Raji (cell line): Measurements from ENCODE around the gene SNAI3.

Experiments
- POLR2A ChIP-seq: IDR thresholded peaks from 2 replicates; pipeline ENCODE4 v1.6.1; 2011; ENCODE audit warnings: low read depth, low read length, control low read depth; ENCODE audit not compliant: insufficient read depth

Gene SNAI3

GRCh38 chr16:88657371-88657770 lies 28.9 kb downstream of the SNAI3 start:
- TF ChIP-seq POLR2A: no peak

DNA sequence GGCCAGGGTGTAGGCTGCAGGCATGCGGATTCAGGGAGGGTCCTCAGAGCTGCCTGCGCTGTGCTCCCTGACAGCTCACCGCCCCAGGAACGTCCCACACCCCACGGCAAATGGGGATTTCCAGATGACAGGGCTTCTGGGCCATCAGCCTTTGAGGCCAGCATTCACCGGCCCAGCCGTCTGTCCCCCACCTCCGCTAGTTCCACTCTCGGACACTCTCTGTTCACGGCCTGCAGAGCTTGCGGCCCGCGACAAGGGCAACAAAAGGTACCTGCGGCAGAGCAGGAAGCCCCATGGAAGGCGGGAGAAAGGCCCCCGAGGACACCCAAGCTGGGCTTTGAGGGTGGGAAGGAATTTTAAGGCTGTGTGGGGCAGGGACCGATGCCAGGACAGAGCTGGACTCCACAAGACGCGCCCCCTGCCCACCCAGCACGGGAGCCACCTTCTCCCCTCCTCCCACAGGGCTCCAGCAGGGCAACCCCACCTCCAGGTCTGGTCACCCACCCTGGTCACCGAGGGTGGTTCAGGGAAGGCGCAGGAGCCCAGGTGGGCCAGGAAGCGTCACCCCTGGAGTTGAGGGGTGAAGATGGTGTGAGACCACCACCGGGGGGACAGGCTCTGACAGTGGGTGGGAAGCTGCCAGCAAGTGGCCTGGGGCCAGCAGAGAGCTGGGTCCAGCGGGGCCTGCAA lies 29.9 kb downstream of the SNAI3 start:
- TF ChIP-seq POLR2A: no peak

- no peak for TF ChIP-seq POLR2A
Measured at GRCh38 chr16:88655733-88656281, 30.5 kb downstream of the SNAI3 start.

GRCh38 chr16:88655053-88655732 lies 31.1 kb downstream of the SNAI3 start:
- TF ChIP-seq POLR2A: no peak

DNA sequence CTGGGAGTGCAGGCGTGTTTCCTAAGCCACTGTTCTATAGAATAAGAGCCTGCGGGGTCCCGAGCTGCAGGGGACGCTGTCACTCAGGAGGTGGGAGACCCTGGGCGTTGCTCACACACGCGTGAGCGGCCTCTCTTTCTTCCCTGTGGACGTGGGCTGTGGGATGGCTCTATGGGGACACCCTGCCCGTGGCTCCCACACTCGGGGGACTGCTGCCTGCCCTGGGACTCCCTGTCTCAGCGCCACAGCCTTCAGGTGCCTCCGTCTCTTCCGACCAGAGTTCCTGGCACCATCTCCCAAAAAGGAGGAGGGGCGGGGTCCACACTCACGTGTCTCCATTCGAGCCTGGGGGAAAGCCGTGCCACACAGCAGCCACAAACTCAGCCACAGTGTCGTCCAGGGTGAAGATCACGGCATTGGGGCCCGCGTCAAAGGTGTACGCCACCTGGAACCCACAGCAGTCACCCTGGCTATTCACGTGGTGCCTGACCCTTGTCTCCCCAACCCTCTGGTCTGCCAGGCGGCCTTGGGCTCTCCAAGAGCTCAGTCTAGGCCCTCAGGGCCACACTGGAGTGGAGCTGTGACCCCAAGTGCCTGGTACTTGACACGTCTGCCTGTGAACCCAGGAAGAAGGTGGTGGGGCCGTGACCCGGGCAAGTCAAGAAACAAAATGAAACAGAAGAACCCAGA lies 31.8 kb downstream of the SNAI3 start:
- TF ChIP-seq POLR2A: no peak

- no peak for TF ChIP-seq POLR2A
Measured at GRCh38 chr16:88653596-88654362, 32.5 kb downstream of the SNAI3 start.

DNA sequence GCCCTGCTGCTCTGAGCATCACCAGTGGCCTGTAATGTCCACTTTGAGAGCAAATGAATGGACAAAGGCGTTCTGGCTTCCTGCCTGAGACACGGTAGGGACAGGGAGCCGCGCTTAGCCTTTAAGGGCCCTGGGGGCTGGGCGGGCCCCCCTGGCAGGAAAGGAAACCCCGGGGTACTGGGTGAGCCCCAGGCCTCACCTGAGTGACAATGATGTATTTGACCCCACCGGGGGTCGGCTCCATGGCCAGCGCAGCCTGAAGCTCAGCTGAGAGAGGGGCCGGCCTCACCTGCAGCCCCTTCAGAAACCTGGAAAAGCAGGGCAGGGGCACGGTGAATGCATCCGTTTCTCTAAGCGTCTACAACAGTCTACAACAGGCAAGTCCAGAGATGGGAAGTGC lies 33.2 kb downstream of the SNAI3 start:
- no peak for TF ChIP-seq POLR2A

DNA sequence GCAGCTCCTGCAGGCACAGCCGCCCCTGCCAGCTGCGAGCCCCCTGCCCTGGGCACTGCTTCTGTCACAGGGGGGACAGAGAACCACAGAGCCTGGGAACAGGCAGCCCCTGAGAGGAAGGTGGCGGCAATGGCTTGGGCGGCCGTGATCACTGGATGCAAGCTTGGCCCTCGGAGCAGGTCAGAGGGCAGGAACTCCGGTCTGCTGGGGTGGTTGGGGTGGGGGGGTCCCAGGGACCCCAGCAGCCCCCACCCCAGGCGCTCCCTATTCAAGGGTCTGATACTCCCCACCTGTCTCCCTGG lies 33.6 kb downstream of the SNAI3 start:
- TF ChIP-seq POLR2A: no peak

DNA sequence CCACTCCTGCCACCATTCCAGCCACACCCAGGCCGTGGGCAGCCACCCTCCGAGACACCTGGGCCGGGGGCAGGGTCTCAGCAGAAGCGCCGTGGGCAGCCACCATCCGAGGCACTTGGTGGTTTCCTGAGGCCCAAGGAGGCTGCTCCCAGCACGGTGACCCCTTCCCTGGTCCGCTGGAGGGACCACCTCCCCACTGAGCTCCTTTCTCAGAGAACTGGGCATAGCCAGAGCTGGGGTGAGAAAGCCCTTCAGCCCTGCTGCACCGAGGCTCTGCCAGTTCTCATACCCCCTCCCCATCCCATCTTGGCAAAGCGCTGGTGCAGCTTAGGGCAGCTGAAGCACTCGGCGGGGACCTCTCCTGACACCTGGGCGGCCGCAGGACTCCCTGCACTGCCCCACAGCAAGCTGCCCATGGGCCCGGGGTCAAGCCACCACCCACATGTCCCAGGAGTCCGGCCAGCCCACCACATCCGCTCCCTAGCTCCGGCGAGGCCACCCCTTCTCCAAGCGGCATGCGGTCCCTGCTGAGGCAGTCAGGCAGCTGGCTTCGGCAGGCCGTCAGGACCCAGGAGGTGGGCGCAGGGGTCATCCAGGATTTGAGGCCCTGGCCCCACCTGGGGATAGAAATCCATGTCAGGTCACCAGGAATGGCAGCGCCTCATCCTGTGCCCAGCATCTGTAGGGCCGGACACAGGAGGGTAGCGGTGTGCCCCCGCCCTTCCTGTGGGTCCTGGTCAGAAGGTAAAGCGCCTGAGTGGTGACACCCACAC lies 34.1 kb downstream of the SNAI3 start:
- no peak for TF ChIP-seq POLR2A

- peak; percentile 50 for TF ChIP-seq POLR2A
Measured at GRCh38 chr16:88651276-88651988, 34.9 kb downstream of the SNAI3 start.

GRCh38 chr16:88650749-88651275 lies 35.5 kb downstream of the SNAI3 start, which contains the start of gene CYBA:
Gene CYBA, minus strand, starts transcription at chr16:88651053. Its CDS starts 40 bp downstream, at chr16:88651013.
- TF ChIP-seq POLR2A: peak; percentile 91

- no peak; the same call in 1 of the 2 replicates for TF ChIP-seq POLR2A
Measured at GRCh38 chr16:88649924-88650748, 36.2 kb downstream of the SNAI3 start.
